Upper lobe of left lung (tissue), 6 donors: Measurements from ENCODE around the gene TASOR2. TPM values are rescaled to one million over a fixed set of nuclear protein-coding genes. Genes with fewer than 3 reads are reported as not detected.

Experiments used
- ATAC-seq, 2 donors: fragments of 200-7000 bp; cut with Tn5 transposase; one replicate each; pipeline ENCODE4 v1.9.1; 2022; ENCODE audit warnings: mild to moderate bottlenecking in 2 of 2, moderate library complexity in 2 of 2; ENCODE audit not compliant: low FRiP score in 2 of 2
- DNase-seq, 2 donors: peaks; one replicate each; pipeline ENCODE4 v3.0.0-alpha.2; 2019 to 2020
- H3K27ac ChIP-seq, 4 donors: fragments of 200-600 bp; sonication (generic); one replicate each; pipeline ENCODE4 v1.5.1; 2016 to 2019
- H3K27me3 ChIP-seq, 4 donors: fragments of 200-600 bp; sonication (generic); one replicate each; pipeline ENCODE4 v1.5.1; 2017 to 2019
- H3K36me3 ChIP-seq, 4 donors: fragments of 200-600 bp; sonication (generic); one replicate each; pipeline ENCODE4 v1.5.1; 2016 to 2019
- H3K4me1 ChIP-seq, 4 donors: fragments of 200-600 bp; sonication (generic); one replicate each; pipeline ENCODE4 v1.5.1; 2018 to 2019
- H3K4me3 ChIP-seq, 4 donors: fragments of 200-600 bp; sonication (generic); one replicate each; pipeline ENCODE4 v1.5.1; 2017 to 2019; ENCODE audit warnings: mild to moderate bottlenecking in 2 of 4, moderate library complexity in 1 of 4
- H3K9me3 ChIP-seq, 4 donors: fragments of 200-600 bp; sonication (generic); one replicate each; pipeline ENCODE4 v1.5.1; 2018 to 2019
- CTCF ChIP-seq, 6 experiments: fragments of 450-650 bp in 4 of 6; fragments of 200-600 bp in 2 of 6; sonication (generic) in 2 of 6; IDR thresholded peaks; one replicate each; pipeline ENCODE4 v1.5.1; 2016 to 2019; ENCODE audit warnings: antibody characterized with exemption in 6 of 6
- EP300 ChIP-seq, 4 donors: sonication (generic); formaldehyde crosslinking; IDR thresholded peaks; one replicate each; pipeline ENCODE4 v1.5.1; 2017; ENCODE audit warnings: antibody characterized with exemption in 4 of 4, control low read depth in 2 of 4
- POLR2A ChIP-seq, 4 donors: fragments of 450-650 bp; IDR thresholded peaks; one replicate each; pipeline ENCODE4 v1.5.1; 2016 to 2017; ENCODE audit warnings: antibody characterized with exemption in 4 of 4, mild to moderate bottlenecking in 2 of 4
- POLR2AphosphoS5 ChIP-seq, 2 donors: sonication (generic); formaldehyde crosslinking; IDR thresholded peaks; one replicate each; pipeline ENCODE4 v1.5.1; 2017; ENCODE audit warnings: antibody characterized with exemption in 2 of 2
- WGBS, 2 donors: methylation state at CpG; one replicate each; pipeline ENCODE4 v1.1.5; 2017 to 2018; 5-methylcytosine and 5-hydroxymethylcytosine counted together
- total RNA-seq, 6 donors: library from RNA; depleted of rRNA in 4 of 6; stranded (reverse); fragments of >200 nt in 4 of 6; gene quantifications; one replicate each; pipeline versions ENCODE4 v1.1.0 to v1.2.1, GENCODE V29; 2016 to 2021
- donor health status: DM: no; HTN: no; CAD: no; lungs with moderate emphysema.
- donor health status: DM: no; HTN: yes; CAD: no; lungs with severe emphysema.

TASOR2 gene
- total RNA-seq, 6 donors from 2014 or later, result 26.2 to 124 (median 65.3) TPM

GRCh38 chr10:5655121-5655520 is 29.5 kb upstream of the TASOR2 start:
- Histone ChIP-seq H3K36me3 (peaks cover 0 to 11% (median 5%) of the 10 kb centered on the region in 4 donors), H3K27me3 (no peaks in the 10 kb centered on the region), H3K4me1 (peaks cover 14 to 20% (median 17%) of the 10 kb centered on the region in 4 donors), H3K4me3 (no peak overlapping the region), H3K9me3 (no peaks in the 10 kb centered on the region), H3K27ac (no peak overlapping the region)
- ATAC-seq (no peak), DNase-seq (no peak)
- 67 to 81% methylated on average over 3 of the region's 3 CpGs for WGBS, 2 donors
- TF ChIP-seq POLR2A (IDR thresholded peaks at IDR 0.05) (no peak), EP300 (IDR thresholded peaks at IDR 0.05) (no peak), POLR2AphosphoS5 (IDR thresholded peaks at IDR 0.05) (no peak), CTCF (IDR thresholded peaks at IDR 0.05) (no peak)

GRCh38 chr10:5656737-5657579 is 27.7 kb upstream of the TASOR2 start:
- no peaks in the 10 kb centered on the region for H3K36me3 ChIP-seq
- no peak overlapping the region for H3K4me3 ChIP-seq
- no peaks in the 10 kb centered on the region for H3K27me3 ChIP-seq
- peaks cover 15 to 21% (median 19%) of the 10 kb centered on the region in 4 donors for H3K4me1 ChIP-seq
- ATAC-seq (no peak), DNase-seq (no peak)
- no peak for TF ChIP-seq CTCF (IDR thresholded peaks at IDR 0.05)
- no peak for TF ChIP-seq EP300 (IDR thresholded peaks at IDR 0.05)
- no peak for TF ChIP-seq POLR2A (IDR thresholded peaks at IDR 0.05)
- no peak for TF ChIP-seq POLR2AphosphoS5 (IDR thresholded peaks at IDR 0.05)
- no peak overlapping the region for H3K27ac ChIP-seq
- 77 to 87% methylated on average over 8 of the region's 8 CpGs for WGBS, 2 donors
- H3K9me3 ChIP-seq, result no peaks in the 10 kb centered on the region

GRCh38 chr10:5658871-5659618 is 25.6 kb upstream of the TASOR2 start:
- H3K27ac ChIP-seq, result no peak overlapping the region
- no peak overlapping the region for H3K4me3 ChIP-seq
- DNase-seq (no peak), ATAC-seq (no peak)
- no peak for TF ChIP-seq POLR2AphosphoS5 (IDR thresholded peaks at IDR 0.05)
- TF ChIP-seq CTCF (IDR thresholded peaks at IDR 0.05), result no peak
- TF ChIP-seq POLR2A (IDR thresholded peaks at IDR 0.05), result no peak
- whole genome bisulfite sequencing, 2 donors, result 84% methylated on average over 20 of the region's 20 CpGs
- no peaks in the 10 kb centered on the region for H3K36me3 ChIP-seq
- H3K4me1 ChIP-seq, result peaks cover 15 to 24% (median 20%) of the 10 kb centered on the region in 4 donors
- no peaks in the 10 kb centered on the region for H3K9me3 ChIP-seq
- no peaks in the 10 kb centered on the region for H3K27me3 ChIP-seq

- Histone ChIP-seq H3K36me3 (no peaks in the 10 kb centered on the region), H3K27ac (no peak overlapping the region), H3K9me3 (no peaks in the 10 kb centered on the region), H3K4me3 (no peak overlapping the region), H3K27me3 (no peaks in the 10 kb centered on the region), H3K4me1 (peaks cover 18 to 29% (median 20%) of the 10 kb centered on the region in 4 donors)
- 72 to 78% methylated on average over 15 to 16 of the region's 16 CpGs for WGBS, 2 donors
- TF ChIP-seq POLR2AphosphoS5 (IDR thresholded peaks at IDR 0.05), result peak in 1 of 2 donors; percentile 28
- no peak for TF ChIP-seq POLR2A (IDR thresholded peaks at IDR 0.05)
- peak in 1 of 2 donors; percentile 81 for DNase-seq
- ATAC-seq, result peak; percentile 75
These were observed 24.7 kb upstream of the TASOR2 start for GRCh38 chr10:5659702-5660528.
